HG02885 (cell line): ENCODE measurements around the gene PLBD2.
A peak's percentile ranks its signal among the peaks of the same experiment; 100 is the strongest.

Experiments used
- ATAC-seq: cut with Tn5 transposase; IDR thresholded peaks from one replicate; pipeline ENCODE4 v1.9.1; 2021; ENCODE audit warnings: mild to moderate bottlenecking; ENCODE audit not compliant: unreplicated experiment, poor library complexity

The PLBD2 gene

GRCh38 chr12:113413488-113413939 lies 55.1 kb downstream of the PLBD2 start:
- ATAC-seq: no peak

GRCh38 chr12:113414519-113415038 lies 56.2 kb downstream of the PLBD2 start:
- no peak for ATAC-seq

GRCh38 chr12:113416091-113416754 lies 57.8 kb downstream of the PLBD2 start:
- no peak for ATAC-seq

GRCh38 chr12:113418213-113418879 lies 60.0 kb downstream of the PLBD2 start:
- ATAC-seq: no peak

- no peak for ATAC-seq
These were observed 62.7 kb downstream of the PLBD2 start for GRCh38 chr12:113420996-113421595.

GRCh38 chr12:113422030-113422885 lies 63.9 kb downstream of the PLBD2 start, which contains the start of gene SDSL:
TSS of gene SDSL (plus strand) at chr12:113422380. CDS start at chr12:113427983, 5,603 bp downstream.
- ATAC-seq: peak; percentile 81

- ATAC-seq: no peak
These were observed 64.7 kb downstream of the PLBD2 start for GRCh38 chr12:113422886-113423669.

GRCh38 chr12:113424456-113424855 lies 66.1 kb downstream of the PLBD2 start:
- ATAC-seq: no peak

GRCh38 chr12:113424915-113425823 lies 66.8 kb downstream of the PLBD2 start:
- no peak for ATAC-seq

- no peak for ATAC-seq
These were observed 67.6 kb downstream of the PLBD2 start for GRCh38 chr12:113425960-113426453.

- ATAC-seq: no peak
These were observed 69.5 kb downstream of the PLBD2 start for GRCh38 chr12:113427882-113428281.

GRCh38 chr12:113428482-113428881 lies 70.1 kb downstream of the PLBD2 start:
- no peak for ATAC-seq

- no peak for ATAC-seq
These were observed 74.6 kb downstream of the PLBD2 start for GRCh38 chr12:113432986-113433385.

- no peak for ATAC-seq
These were observed 77.0 kb downstream of the PLBD2 start for GRCh38 chr12:113435367-113435766.

- ATAC-seq: no peak
These were observed 78.2 kb downstream of the PLBD2 start for GRCh38 chr12:113436586-113436985.

- no peak for ATAC-seq
These were observed 78.8 kb downstream of the PLBD2 start for GRCh38 chr12:113436993-113437728.

- no peak for ATAC-seq
These were observed 79.3 kb downstream of the PLBD2 start for GRCh38 chr12:113437729-113438100.
